ENCODE measurements around the gene CSF1R. TPM values are rescaled to one million over a fixed set of nuclear protein-coding genes. Genes with fewer than 3 reads are reported as not detected.
"Not testable (repeated sequence)": the region's sequence is repeated elsewhere in the genome, so short reads cannot be mapped to it uniquely, and the experiment has no call there.

The CSF1R gene
- total RNA-seq, 1 donor, result under 0.01 TPM

GRCh38 chr5:150103678-150104549, 17.6 kb upstream of the CSF1R start:
- no peak for DNase-seq (ENCODE audit: low read depth)
- no peak for TF ChIP-seq CTCF (IDR thresholded peaks at IDR 0.05; ENCODE audit: insufficient read depth, low read length)
- no peak overlapping the region for H3K4me3 ChIP-seq (ENCODE audit: low read depth, low read length)

- TF ChIP-seq CTCF (IDR thresholded peaks at IDR 0.05; ENCODE audit: insufficient read depth, low read length), result no peak
- DNase-seq (ENCODE audit: low read depth), result no peak
- H3K4me3 ChIP-seq (ENCODE audit: low read depth, low read length), result no peak overlapping the region
These were observed 14.7 kb upstream of the CSF1R start for GRCh38 chr5:150101023-150101422.

- no peak for DNase-seq (ENCODE audit: low read depth)
- H3K4me3 ChIP-seq (ENCODE audit: low read depth, low read length), result no peak overlapping the region
- TF ChIP-seq CTCF (IDR thresholded peaks at IDR 0.05; ENCODE audit: insufficient read depth, low read length), result no peak
These were observed 10.8 kb upstream of the CSF1R start for GRCh38 chr5:150097152-150097551.

- no peak for DNase-seq (ENCODE audit: low read depth)
- TF ChIP-seq CTCF (IDR thresholded peaks at IDR 0.05; ENCODE audit: insufficient read depth, low read length), result no peak
- H3K4me3 ChIP-seq (ENCODE audit: low read depth, low read length), result no peak overlapping the region
These were observed 5.9 kb upstream of the CSF1R start for GRCh38 chr5:150092159-150092787.

GRCh38 chr5:150085191-150085912, 1.0 kb downstream of the CSF1R start:
- DNase-seq (ENCODE audit: low read depth), result no peak
- no peak for TF ChIP-seq CTCF (IDR thresholded peaks at IDR 0.05; ENCODE audit: insufficient read depth, low read length)
- H3K4me3 ChIP-seq (ENCODE audit: low read depth, low read length), result no peak overlapping the region

GRCh38 chr5:150084754-150085153, 1.6 kb downstream of the CSF1R start:
- H3K4me3 ChIP-seq (ENCODE audit: low read depth, low read length); DNase-seq (ENCODE audit: low read depth): not testable (repeated sequence)

GRCh38 chr5:150082889-150083288, 3.5 kb downstream of the CSF1R start:
- no peak for TF ChIP-seq CTCF (IDR thresholded peaks at IDR 0.05; ENCODE audit: insufficient read depth, low read length)
- H3K4me3 ChIP-seq (ENCODE audit: low read depth, low read length), result no peak overlapping the region
- DNase-seq (ENCODE audit: low read depth), result no peak
